Measurements from ENCODE around the gene ANKDD1B.
A peak's percentile ranks its signal among the peaks of the same experiment; 100 is the strongest.

ANKDD1B gene

GRCh38 chr5:75616971-75617621, 5.8 kb downstream of the ANKDD1B start:
- DNase-seq, result no peak

GRCh38 chr5:75617736-75618352, 6.6 kb downstream of the ANKDD1B start:
- DNase-seq, result no peak

GRCh38 chr5:75620184-75620959, 9.1 kb downstream of the ANKDD1B start:
- no peak for DNase-seq

- peak; percentile 52 for DNase-seq
These were observed 11.3 kb downstream of the ANKDD1B start for GRCh38 chr5:75622564-75622963.

- no peak for DNase-seq
These were observed 12.6 kb downstream of the ANKDD1B start for GRCh38 chr5:75623846-75624245.

- DNase-seq, result no peak
These were observed 15.7 kb downstream of the ANKDD1B start for GRCh38 chr5:75626959-75627358.

- no peak for DNase-seq
These were observed 16.5 kb downstream of the ANKDD1B start for GRCh38 chr5:75627801-75628200.

- no peak for DNase-seq
These were observed 19.6 kb downstream of the ANKDD1B start for GRCh38 chr5:75630875-75631274.

- no peak for DNase-seq
These were observed 21.1 kb downstream of the ANKDD1B start for GRCh38 chr5:75632321-75632720.

- no peak for DNase-seq
These were observed 26.7 kb downstream of the ANKDD1B start for GRCh38 chr5:75637949-75638348.

GRCh38 chr5:75639535-75640311, 28.5 kb downstream of the ANKDD1B start:
- no peak for DNase-seq

GRCh38 chr5:75640395-75640794, 29.1 kb downstream of the ANKDD1B start:
- DNase-seq, result no peak

GRCh38 chr5:75640826-75641225, 29.6 kb downstream of the ANKDD1B start:
- no peak for DNase-seq

- DNase-seq, result no peak
These were observed 37.5 kb downstream of the ANKDD1B start for GRCh38 chr5:75648712-75649111.

- DNase-seq, result no peak
These were observed 40.5 kb downstream of the ANKDD1B start for GRCh38 chr5:75651575-75652238.

- DNase-seq, result no peak
These were observed 42.3 kb downstream of the ANKDD1B start for GRCh38 chr5:75653521-75653920.

GRCh38 chr5:75654693-75655295, 43.5 kb downstream of the ANKDD1B start:
- DNase-seq, result no peak

- peak; percentile 60 for DNase-seq
These were observed 45.2 kb downstream of the ANKDD1B start for GRCh38 chr5:75656311-75657003.

GRCh38 chr5:75659791-75660450, 48.7 kb downstream of the ANKDD1B start:
- DNase-seq, result no peak

GRCh38 chr5:75660678-75661465, 49.6 kb downstream of the ANKDD1B start:
- no peak for DNase-seq

Data from DMS79 treated with DMSO at 0.1 percent for 48 hours (cell line).